GDM1 (cell line): ENCODE results near the gene TLL2.

Source experiments
- DNase-seq: peaks from one replicate; lab custom pipeline; 2025; lab: John Stamatoyannopoulos, UW

Gene TLL2

GRCh38 chr10:96507044-96507443 is 6.7 kb downstream of the TLL2 start:
- DNase-seq, result no peak

DNA sequence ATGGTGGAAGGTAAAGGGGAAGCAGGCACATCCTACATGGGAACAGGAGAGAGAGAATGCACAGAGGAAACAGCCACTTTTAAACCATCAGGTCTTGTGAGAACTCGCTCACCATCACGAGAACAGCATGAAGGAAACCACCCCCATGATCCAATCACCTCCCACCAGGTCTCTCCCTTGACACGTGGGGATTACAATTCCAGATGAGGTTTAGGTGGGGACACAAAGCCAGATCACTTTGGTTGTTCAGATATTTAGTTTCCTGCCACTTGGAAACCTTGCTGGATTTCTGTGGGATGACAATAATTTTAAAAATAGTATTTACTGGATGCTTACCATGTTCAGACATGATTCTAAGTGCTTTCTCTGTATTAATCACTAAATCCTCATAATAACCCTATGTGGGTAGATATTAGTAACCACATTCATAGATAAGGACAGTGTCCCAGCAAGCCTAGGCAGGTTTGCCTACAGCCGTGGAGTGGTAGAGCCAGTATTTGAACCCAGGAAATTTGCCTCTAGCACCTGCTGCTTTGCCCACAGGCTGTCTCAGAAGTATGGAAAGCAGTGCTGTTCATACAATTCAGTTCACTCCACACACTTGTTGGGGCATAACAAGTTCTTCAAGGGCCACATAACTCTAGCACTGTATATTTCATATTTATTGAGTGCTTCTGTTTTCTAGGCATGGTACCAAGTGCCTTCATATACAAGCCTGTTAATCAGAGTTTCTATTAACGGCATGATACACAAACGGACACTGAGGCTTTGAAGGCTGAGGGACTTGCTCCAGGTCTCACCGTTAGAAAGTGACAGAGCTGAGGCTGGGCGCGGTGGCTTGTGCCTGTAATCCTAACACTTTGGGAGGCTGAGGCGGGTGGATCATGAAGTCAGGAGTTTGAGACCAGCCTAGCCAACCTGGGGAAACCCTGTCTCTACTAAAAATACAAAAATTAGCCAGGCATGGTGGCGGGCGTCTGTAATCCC is 8.3 kb downstream of the TLL2 start:
- DNase-seq, result no peak

- DNase-seq, result no peak
Observed at GRCh38 chr10:96502561-96503282, 11.0 kb downstream of the TLL2 start.

- DNase-seq, result no peak
Observed at GRCh38 chr10:96501985-96502384, 11.7 kb downstream of the TLL2 start.

- no peak for DNase-seq
Observed at GRCh38 chr10:96500519-96500918, 13.2 kb downstream of the TLL2 start.

DNA sequence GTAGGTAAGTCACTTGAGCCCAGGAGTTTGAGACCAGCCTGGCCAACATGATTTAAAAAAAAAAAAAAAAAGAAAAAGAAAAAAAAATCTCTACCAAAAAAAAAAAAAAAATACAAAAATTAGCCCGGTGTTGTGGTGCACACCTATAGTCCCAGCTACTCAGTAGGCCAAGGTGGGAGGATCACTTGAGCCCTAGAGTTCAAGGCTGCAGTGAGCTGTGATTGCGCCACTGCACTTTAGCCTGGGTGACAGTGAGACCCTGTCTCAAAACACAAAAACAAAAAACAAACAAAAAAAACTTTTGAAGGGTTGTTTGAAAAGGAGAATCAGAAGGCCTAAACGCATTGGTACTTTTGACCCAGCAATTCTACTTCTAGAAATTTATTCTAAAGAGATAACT is 13.7 kb downstream of the TLL2 start:
- no peak for DNase-seq

DNA sequence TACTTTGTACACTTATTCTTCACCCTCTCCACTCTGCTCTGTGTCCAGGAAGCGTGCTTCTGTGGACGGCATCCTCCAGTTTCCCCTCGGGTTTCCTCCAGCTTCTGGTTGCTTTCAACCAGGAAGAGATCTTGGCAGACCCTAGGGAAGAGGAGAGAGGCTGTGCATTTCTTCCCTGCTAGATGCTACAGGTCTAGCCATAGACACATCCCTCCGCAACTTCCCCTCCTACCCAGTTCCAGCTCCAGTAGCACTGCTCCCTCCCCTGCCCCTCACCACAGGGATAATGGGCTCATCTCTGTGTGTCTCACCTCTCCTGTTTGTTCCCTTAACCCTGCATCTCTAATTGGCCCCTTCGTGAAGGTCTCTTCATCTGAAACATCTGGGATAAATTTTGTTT is 16.3 kb downstream of the TLL2 start:
- no peak for DNase-seq

- DNase-seq, result no peak
Observed at GRCh38 chr10:96496281-96496925, 17.3 kb downstream of the TLL2 start.

DNA sequence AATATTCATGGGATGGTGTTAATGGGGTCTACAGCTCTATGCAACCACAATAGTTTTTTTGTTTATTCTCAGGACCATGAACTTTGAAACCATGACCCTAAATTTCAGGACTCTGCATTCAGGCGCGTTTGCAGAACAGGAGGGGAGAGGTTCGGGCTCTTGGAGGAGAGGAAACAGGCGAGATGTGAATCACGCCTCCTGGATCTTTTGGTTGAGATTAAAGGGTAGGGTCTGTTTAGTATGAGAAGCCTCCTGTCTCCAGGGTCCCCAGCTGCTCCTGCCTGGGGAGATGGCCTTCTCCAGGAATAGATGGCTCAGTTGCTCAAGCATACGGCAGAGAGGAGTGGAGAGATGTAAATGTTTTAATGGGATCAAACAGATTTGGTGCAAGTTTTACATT is 18.2 kb downstream of the TLL2 start:
- DNase-seq, result no peak

GRCh38 chr10:96494694-96495093 is 19.0 kb downstream of the TLL2 start:
- DNase-seq, result no peak

DNA sequence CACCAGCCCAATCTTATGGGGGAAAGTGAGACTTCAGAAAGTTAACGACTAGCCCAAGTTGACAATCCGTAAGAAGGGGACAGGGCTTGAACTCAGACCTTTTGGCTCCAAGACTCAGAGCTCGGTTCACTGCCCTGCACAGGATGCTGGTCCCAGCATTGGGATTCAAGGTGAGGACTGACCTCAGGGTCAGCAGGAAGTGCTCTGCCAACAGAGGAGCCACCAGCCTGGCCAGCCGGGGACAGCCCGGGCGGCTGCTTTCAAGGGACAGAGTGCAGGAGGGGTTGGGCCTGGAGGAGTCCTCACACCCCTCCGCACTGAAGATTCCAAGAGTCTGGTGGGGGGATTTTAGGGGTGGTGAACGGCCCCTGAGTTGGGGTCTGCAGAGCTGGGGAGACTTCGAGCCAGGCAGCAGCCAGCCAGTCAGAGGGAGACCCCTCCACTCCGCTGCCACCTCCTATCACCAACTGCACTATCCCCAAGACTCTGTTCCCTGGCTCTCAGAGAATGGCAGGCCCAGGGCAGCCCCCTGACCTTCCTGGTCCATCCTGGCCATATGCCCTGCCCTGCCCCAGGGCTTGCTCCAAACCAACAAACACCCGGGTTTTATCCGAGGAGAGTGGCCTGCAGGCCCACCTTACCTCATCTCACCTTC is 19.7 kb downstream of the TLL2 start:
- DNase-seq, result no peak

DNA sequence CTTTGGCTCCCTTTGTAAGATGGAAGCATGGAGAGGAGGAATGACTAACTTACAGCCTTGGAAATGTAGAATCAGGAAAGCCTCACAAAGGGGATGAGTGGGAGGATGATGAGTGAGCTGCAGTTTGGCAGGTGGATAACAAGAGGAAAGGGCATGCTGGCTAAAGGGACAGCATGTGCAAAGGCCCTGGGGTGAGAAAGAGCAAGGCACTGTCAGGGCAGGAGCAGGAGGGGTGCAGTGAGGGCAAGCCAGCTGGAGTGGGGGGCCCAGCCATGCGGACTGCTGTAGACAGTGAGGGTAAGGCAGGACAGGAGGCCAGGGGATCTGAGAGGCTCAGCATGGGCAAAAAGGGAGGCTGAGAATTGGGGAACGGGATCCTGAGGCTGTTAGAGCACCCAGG is 20.5 kb downstream of the TLL2 start:
- DNase-seq, result no peak

DNA sequence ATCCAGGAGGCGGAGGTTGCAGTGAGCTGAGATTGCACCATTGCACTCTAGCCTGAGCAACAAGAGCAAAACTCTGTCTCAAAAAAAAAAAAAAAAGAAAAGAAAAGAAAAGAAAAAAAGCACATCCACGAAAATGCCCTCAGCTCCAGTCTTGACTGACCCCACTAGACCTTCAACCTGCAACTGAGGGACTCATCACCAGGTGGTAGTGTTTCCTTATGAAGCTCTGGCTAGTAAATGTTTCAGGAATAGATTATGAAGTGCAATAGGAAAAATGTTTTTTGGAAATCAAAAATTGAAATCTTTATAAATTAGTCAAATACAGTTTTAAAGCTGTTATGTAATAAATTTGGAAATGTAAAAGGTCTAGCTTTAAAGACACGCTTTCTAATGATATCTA is 22.4 kb downstream of the TLL2 start:
- no peak for DNase-seq

DNA sequence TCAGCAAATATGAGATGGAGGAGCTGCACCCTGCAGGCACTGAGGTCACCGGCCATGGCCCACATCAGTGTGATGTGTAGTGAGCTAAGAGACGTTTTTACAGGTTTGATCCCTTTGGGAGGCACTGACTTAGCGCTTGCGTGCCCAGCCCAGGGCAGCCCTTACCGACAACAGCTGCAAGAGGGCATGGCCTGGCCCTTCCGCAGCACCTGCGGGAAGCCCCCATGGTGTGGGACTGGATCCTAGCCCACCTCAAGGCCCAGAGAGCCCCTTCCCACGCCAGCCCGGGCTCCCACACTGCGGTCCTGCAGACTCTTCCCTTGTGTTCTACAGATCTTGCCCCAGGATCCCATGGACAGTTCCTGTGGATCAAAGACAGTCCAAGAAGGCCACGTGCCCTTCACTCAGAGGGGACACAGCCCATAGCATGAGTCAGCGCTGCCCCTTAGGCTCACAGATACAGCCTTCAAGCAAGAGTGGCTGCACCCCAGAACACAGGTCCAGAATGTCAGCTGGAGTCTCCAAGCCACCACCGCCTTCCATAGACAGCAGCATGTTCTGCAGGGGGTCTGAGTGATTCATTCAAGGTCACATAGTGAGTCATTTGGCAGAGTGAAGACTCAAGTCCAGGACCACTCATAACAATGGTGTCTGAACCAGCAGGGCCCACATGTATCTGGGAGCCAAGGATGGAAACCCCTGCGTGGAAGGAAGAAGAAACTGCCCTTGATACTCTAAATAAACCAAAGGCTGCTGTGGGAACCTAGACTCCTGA is 25.4 kb downstream of the TLL2 start:
- DNase-seq, result no peak

DNA sequence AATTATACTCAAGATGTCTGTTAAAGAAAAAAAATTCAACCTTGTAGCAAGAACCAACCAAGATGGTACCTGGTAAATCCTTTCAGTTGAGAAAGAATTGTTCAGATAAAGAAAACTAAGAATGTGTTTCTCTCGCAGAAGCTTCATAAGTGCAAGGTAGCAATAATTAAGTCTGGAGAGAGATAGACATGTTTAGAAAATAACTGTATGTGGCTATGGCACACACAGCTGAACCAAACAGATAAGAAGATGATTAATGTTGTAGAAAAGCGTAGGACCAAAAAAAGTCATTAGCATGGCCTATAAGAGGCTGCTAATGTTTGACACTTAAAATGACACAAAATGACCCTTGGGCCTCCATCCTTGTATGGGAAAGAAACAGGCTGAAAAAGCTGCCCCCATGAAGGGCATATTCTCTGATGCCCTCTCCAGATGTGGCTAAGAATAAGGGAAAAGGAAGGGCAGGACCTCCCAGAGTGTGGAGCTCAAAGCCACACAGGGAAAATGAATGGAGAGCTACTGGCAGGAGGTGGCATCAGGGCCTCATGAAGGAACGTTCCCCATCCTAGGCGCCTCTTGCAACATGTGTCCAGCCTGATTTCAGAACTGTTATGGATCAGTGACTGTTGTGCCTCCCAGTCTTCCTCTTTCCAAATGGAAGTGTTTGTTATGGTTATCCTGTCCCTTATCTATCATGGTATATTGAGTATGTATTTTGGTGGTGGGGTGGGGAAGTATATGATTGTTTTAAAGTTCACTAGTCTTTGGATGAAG is 30.7 kb downstream of the TLL2 start:
- DNase-seq, result no peak

- DNase-seq, result no peak
Observed at GRCh38 chr10:96478355-96478754, 35.4 kb downstream of the TLL2 start.

- no peak for DNase-seq
Observed at GRCh38 chr10:96473866-96474265, 39.9 kb downstream of the TLL2 start.

DNA sequence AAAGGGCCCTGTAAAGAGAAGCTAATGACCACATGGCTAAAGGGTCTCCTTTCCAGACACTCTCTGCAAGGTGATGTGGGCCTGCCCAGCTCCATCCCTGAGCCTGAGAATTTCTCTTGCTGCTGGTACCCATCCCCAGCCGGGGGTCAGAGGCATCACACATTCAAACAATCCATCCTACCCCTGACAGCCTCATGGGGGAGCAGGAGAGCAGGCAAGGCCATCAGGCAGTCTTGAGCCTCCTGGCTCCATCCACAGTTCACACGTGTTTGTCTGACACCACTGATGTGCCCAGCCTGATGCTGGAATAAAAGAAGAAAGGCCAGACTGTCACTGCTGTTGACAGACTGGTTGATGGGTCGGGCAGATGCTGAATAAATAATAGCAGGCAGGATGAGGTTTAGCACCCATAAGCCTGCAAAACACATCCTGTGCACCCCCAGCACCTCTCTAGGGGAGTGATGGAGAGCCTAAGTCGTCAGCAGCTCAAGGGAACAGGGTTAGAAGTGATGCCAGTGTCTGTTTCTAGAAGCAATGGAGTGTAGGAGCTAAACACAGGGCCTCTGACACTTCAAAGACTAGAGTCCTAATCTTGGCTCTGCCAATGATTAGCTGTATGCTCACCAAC is 43.5 kb downstream of the TLL2 start:
- DNase-seq, result no peak

DNA sequence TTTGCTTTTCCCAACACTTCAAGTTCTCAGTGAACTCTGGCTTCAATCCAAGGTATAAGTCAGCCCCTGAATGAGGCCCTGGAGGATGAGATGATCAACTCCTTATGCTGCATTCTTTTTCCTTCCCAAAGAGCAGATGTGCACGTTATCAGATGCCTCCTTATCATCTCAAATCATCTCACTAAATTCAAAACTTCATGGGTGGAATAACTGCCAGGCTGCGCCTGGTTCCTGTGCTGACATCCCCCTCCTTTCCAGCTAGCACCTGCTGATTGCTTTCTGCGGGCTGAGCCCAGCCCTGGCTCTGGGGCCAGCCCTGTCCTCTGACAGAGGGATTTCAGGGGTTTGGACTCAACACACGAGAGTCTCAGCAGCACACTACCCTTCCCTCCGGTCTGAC is 44.9 kb downstream of the TLL2 start:
- no peak for DNase-seq

GRCh38 chr10:96465599-96465998 is 48.1 kb downstream of the TLL2 start:
- DNase-seq, result no peak
